Natural killer cell (primary cell): ENCODE data around the gene TMPRSS5. TPM values are rescaled to one million over a fixed set of nuclear protein-coding genes. Genes with fewer than 3 reads are reported as not detected.

Experiments
- ATAC-seq, 3 donors: fragments of 150-1000 bp in 2 of 3; fragments of 200-7000 bp in 1 of 3; cut with Tn5 transposase; 1 replicate in 1 of 3; 2 replicates in 2 of 3; pipeline ENCODE4 v1.10.0; 2021; ENCODE audit warnings: mild to moderate bottlenecking in 2 of 3, moderate library complexity in 2 of 3
- DNase-seq, 2 donors: peaks; one replicate each; pipeline versions ENCODE4 v3.0.0 to v3.0.0-alpha.2; 2013 to 2021; ENCODE audit warnings: mixed read lengths in 1 of 2
- H3K27ac ChIP-seq: one replicate; pipeline ENCODE4 v1.5.1; 2013; ENCODE audit warnings: mild to moderate bottlenecking, low read length
- H3K27me3 ChIP-seq: one replicate; pipeline ENCODE4 v1.6.1; 2013; ENCODE audit warnings: low read length; ENCODE audit not compliant: control insufficient read depth, insufficient read depth
- H3K36me3 ChIP-seq: one replicate; pipeline ENCODE4 v1.6.1; 2013; ENCODE audit warnings: low read length; ENCODE audit not compliant: control insufficient read depth, insufficient read depth
- H3K4me1 ChIP-seq: one replicate; pipeline ENCODE4 v1.6.1; 2013; ENCODE audit warnings: low read length; ENCODE audit not compliant: control insufficient read depth, insufficient read depth
- H3K4me3 ChIP-seq: one replicate; pipeline ENCODE4 v1.5.1; 2013; ENCODE audit warnings: low read length
- H3K9me3 ChIP-seq: one replicate; pipeline ENCODE4 v1.6.1; 2013; ENCODE audit warnings: low read length; ENCODE audit not compliant: control insufficient read depth, insufficient read depth
- H3K27ac Mint-ChIP-seq, 2 donors: one replicate each; pipeline ENCODE4 v1.8.0; 2022; ENCODE audit warnings: mild to moderate bottlenecking in 2 of 2, mixed read lengths in 2 of 2, moderate library complexity in 1 of 2
- H3K27me3 Mint-ChIP-seq, 2 donors: one replicate each; pipeline ENCODE4 v1.8.0; 2022; ENCODE audit warnings: low read depth in 2 of 2, mixed read lengths in 2 of 2
- H3K36me3 Mint-ChIP-seq: one replicate; pipeline ENCODE4 v1.8.0; 2022; ENCODE audit warnings: mixed read lengths
- H3K4me1 Mint-ChIP-seq, 2 donors: one replicate each; pipeline ENCODE4 v1.8.0; 2022; ENCODE audit warnings: mixed read lengths in 2 of 2
- H3K4me3 Mint-ChIP-seq: one replicate; pipeline ENCODE4 v1.8.0; 2022; ENCODE audit warnings: mild to moderate bottlenecking, moderate library complexity, mixed read lengths
- H3K9me3 Mint-ChIP-seq, 2 donors: one replicate each; pipeline ENCODE4 v1.8.0; 2022; ENCODE audit warnings: mixed read lengths in 2 of 2
- CTCF ChIP-seq: fragments of 200-600 bp; IDR thresholded peaks from one replicate; pipeline ENCODE4 v1.8.0; 2022; ENCODE audit warnings: antibody characterized with exemption
- WGBS: methylation state at CpG from one replicate; pipeline ENCODE4 v1.1.7; 2013; ENCODE audit warnings: missing lambda C conversion rate; ENCODE audit not compliant: insufficient coverage; 5-methylcytosine and 5-hydroxymethylcytosine counted together
- intact Hi-C: fragments of 100-400 bp; cut with micrococcal nuclease; formaldehyde crosslinking; loops from one replicate; pipeline ENCODE4 v1.14.2; 2022
- total RNA-seq, 4 donors: library from RNA; stranded (reverse); fragments of 120-200 nt in 1 of 4; gene quantifications; one replicate each; pipeline versions ENCODE4 v1.2.3 to v1.2.4, GENCODE V29; 2013 to 2022

The TMPRSS5 gene
- total RNA-seq, 3 donors from 2014 or later (not counting 1 experiment from before 2014, with no cell fraction given), result 0.60 to 2.2 (median 1.1) TPM

- no peaks in the 10 kb centered on the region for H3K4me1 Mint-ChIP-seq
- Histone ChIP-seq H3K27ac (no peak overlapping the region), H3K9me3 (no peaks in the 10 kb centered on the region), H3K4me1 (no peaks in the 10 kb centered on the region), H3K4me3 (no peak overlapping the region), H3K36me3 (no peaks in the 10 kb centered on the region), H3K27me3 (no peaks in the 10 kb centered on the region)
- H3K4me3 Mint-ChIP-seq, result no peak overlapping the region
- ATAC-seq, result no peak
- no peak for TF ChIP-seq CTCF
- no peaks in the 10 kb centered on the region for H3K36me3 Mint-ChIP-seq
- DNase-seq, result no peak
- intact Hi-C loops, result no loop called here
- no peak overlapping the region for H3K27ac Mint-ChIP-seq
- no peaks in the 10 kb centered on the region for H3K9me3 Mint-ChIP-seq
- no peaks in the 10 kb centered on the region for H3K27me3 Mint-ChIP-seq
- 93% methylated on average over 12 of the region's 12 CpGs for WGBS
Measured at GRCh38 chr11:113694390-113694789, 11.7 kb downstream of the TMPRSS5 start.

DNA sequence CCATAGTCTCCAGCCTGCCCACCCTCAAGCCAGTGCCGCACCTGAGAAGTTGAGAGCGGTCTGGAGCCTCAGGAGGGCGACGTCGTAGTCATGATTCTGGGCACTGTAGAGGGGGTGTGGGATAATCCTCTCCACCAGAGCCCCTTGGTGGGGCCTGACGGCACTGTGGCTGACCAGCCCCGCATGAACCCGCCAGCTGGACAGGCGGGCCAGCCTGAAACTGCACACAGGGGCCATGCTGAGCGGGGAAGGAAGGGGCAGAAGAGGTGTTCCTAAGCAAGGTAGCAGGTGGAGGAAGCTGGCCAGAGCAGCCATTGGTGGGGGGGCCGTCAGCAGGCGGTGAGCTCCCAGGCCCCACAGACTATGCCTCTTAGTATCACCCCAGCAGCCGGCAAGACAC, 13.1 kb downstream of the TMPRSS5 start:
- no peak overlapping the region for H3K27ac ChIP-seq
- no peaks in the 10 kb centered on the region for H3K9me3 Mint-ChIP-seq
- no peaks in the 10 kb centered on the region for H3K36me3 Mint-ChIP-seq
- H3K4me1 ChIP-seq, result no peaks in the 10 kb centered on the region
- H3K36me3 ChIP-seq, result no peaks in the 10 kb centered on the region
- H3K27ac Mint-ChIP-seq, result no peak overlapping the region
- intact Hi-C loops, result no loop called here
- DNase-seq (no peak), ATAC-seq (no peak)
- H3K4me3 ChIP-seq, result no peak overlapping the region
- H3K27me3 ChIP-seq, result no peaks in the 10 kb centered on the region
- no peaks in the 10 kb centered on the region for H3K9me3 ChIP-seq
- no peak overlapping the region for H3K4me3 Mint-ChIP-seq
- H3K27me3 Mint-ChIP-seq, result no peaks in the 10 kb centered on the region
- TF ChIP-seq CTCF, result no peak
- H3K4me1 Mint-ChIP-seq, result no peaks in the 10 kb centered on the region
- 94% methylated on average over 11 of the region's 13 CpGs for WGBS

DNA sequence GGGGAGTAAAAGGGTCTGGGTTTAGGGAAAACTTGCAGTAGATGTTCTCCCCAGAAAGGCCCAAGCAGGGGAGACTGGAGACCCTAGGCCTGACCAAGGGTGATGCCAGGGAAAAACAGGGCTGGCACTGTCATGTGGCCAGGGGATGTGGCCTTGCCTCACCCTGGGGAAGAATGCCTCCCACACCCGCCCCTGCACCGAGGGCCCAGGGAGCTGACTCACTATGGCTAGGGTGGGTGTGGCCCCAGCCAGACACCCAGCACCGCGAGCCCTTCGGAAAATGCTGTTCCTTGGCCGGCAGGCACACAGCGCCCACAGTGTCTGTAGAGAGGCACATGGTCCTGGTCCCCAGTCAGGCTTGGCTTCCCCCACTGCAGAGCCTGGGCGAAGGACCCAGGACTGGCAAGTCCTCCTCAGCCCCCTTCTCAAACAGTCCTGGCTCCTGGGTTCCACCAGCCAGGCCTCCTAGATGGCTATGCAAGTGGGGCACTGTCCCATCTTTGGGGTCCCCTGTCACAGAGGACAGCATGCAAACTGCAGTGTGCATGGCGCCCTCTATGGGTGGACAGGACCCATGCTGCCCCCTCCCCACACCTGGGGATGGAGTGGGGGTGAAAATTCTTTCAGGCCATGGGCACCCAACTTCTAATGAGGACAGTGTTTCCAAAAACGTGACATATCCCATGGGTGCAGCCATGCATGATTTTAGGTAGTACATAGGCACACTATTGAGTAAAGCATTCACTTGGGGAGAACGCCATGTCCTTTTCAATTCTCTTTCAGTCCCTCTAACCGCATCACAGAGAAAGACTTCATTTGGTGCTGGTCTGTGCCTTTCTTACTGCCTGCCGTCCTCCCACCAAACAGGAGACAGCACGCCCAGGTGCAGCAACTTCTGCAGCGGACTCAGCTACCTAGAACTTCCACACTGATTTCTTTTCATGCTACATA, 15.2 kb downstream of the TMPRSS5 start:
- Mint-ChIP-seq H3K27me3 (no peaks in the 10 kb centered on the region), H3K4me3 (no peak overlapping the region), H3K9me3 (no peaks in the 10 kb centered on the region), H3K4me1 (no peaks in the 10 kb centered on the region), H3K27ac (no peak overlapping the region), H3K36me3 (no peaks in the 10 kb centered on the region)
- H3K36me3 ChIP-seq, result no peaks in the 10 kb centered on the region
- H3K4me3 ChIP-seq, result no peak overlapping the region
- no peaks in the 10 kb centered on the region for H3K9me3 ChIP-seq
- WGBS, result 86% methylated on average over 14 of the region's 15 CpGs
- H3K4me1 ChIP-seq, result no peaks in the 10 kb centered on the region
- TF ChIP-seq CTCF, result no peak
- DNase-seq (peak in 1 of 2 donors; percentile 10), ATAC-seq (no peak)
- no peak overlapping the region for H3K27ac ChIP-seq
- intact Hi-C loops, result no loop called here
- H3K27me3 ChIP-seq, result no peaks in the 10 kb centered on the region
